ENCODE data around the gene PCGF3. TPM values are rescaled to one million over a fixed set of nuclear protein-coding genes. Genes with fewer than 3 reads are reported as not detected.

The PCGF3 gene
- total RNA-seq, 2 donors from 2014 or later = 21.4 to 26.6 TPM

DNA sequence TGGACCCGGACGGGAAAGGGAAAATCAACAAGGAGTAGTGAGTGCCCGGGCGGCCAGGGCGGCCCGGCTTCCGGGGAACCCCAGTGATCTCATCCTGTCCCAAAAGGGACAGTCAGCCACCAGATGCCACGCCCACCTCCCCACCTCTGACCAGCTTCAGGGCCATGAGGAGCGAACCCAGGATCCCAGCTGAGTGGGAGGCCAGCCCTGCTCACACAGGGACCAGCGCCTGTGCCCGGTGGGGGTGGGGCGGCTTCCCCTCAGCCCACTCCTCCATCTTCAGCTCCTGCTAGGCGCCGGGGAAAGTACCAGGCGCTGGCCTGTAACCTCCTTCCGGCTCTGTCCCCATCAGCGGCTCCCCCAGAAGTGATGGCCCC, 25.1 kb upstream of the PCGF3 start:
- DNase-seq (no peak), ATAC-seq (no peak)

GRCh38 chr4:680928-681645, 24.5 kb upstream of the PCGF3 start:
- DNase-seq (peak; percentile 83), ATAC-seq (peak; percentile 47 to 51)
- intact Hi-C loops (cut with DNase I) = no loop called here

More for the DNA sequence above, 25.1 kb upstream of the PCGF3 start:
- intact Hi-C loops (cut with DNase I) = no loop called here

GRCh38 chr4:681736-682451, 23.7 kb upstream of the PCGF3 start:
- DNase-seq (no peak), ATAC-seq (peak in 1 of 2 donors; percentile 0)
- intact Hi-C loops (cut with DNase I) = no loop called here

DNA sequence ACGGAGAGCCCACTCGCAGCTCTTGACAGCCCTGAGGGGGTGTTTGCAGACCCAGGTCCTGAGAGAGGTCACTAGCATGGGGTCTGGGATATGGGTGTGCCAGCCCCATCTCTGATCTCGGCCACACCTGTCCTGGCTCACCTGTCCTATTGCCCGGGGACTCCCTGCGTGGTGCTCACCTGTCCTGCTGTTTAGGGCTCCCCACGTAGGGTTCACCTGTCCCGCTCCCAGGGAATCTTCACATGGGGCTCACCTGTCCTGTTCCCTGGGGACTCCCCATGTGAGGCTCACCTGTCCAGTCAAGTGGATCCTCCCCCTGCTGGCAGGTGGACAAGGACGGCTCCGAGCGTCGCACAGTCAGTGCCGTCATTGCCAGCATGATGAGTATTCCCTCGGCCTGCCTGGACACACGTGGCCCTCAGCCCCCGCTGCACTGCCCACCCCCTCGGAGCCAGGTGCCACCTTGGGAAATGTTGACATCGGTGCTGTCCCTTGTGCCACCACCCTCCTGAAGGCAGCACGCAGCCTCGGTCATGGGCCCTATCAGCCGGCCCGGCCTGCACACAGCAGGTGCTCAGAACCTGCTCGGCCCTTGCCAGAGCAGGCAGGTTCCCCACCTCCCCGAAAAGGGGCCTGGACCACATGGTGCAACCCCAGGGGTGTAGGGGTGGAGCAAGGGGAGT, 23.0 kb upstream of the PCGF3 start:
- intact Hi-C loops (cut with DNase I) = no loop called here
- no peak for DNase-seq
- no peak for ATAC-seq

GRCh38 chr4:683247-683897, 22.3 kb upstream of the PCGF3 start:
- ATAC-seq (no peak), DNase-seq (no peak)
- intact Hi-C loops (cut with DNase I) = no loop called here

GRCh38 chr4:683982-684622, 21.5 kb upstream of the PCGF3 start:
- intact Hi-C loops (cut with DNase I) = no loop called here
- ATAC-seq (peak; percentile 4 to 28), DNase-seq (peak; percentile 83)

DNA sequence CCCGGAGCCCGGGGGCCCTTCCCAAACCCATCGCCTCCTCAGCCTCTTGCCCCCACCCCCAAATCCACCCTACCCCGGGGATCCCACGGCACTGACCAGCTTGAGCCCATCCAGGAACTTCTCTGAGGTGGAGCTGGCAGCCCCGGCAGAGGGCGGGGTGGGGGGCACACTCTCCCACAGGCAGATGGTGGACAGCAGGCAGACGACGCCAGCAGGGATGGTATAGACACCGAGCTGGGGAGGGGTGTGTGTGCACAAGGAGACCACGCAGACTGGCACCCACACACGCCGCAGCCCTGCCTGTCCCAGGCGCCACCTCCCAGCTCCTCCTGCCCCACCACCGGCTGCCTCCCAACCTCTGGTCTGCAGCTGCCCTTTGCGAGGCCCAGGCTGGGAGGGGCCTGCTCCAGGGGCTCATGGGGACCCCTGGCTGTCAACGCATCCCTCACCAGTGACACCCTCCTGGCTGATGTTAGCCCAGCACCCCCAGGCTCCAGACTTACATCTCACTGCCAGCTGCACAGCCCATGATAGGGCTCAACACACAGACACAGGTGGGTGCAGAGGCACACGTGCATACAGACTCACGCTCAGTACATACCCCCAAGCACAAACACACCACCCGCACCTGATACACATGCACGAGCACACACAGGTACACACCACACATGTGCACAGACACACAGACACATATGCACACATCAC, 20.9 kb upstream of the PCGF3 start:
- ATAC-seq (no peak), DNase-seq (no peak)

DNA sequence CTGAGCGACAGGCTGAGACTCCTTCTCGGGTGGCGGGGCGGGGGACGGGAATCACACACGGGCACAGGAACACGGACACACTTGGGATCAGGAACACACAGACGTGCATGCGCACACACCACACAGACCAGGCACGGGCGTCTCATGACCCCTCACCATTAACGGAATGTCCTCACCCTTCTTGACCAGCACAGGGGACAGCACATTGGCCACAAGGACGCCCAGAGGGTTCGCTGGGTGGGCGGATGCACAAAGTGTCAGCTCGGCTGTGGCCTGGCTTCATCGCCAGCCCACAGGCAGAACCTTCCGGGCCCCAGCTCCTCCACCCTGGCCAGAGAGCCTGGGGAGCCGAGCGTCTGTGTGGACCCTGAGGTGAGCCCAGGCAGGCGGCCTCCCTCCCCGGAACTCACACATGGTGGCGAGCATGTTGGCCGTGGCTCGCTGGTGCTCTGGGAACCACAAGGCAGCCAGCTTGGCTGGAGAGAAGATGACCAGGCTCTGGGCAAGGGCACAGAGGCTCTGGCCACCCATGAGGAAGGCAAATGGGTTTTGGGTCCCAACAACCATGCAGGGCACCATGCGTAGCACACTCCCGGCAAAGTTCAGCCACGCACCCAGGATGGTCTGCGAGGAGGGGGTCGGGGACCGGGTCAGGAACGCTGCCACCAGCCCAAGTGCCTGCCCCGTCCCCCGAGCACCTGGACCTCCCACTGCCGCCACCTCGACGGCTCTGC, 19.8 kb upstream of the PCGF3 start:
- DNase-seq = no peak
- intact Hi-C loops (cut with DNase I) = no loop called here
- ATAC-seq = no peak

More for the DNA sequence above, 20.9 kb upstream of the PCGF3 start:
- intact Hi-C loops (cut with DNase I) = no loop called here

GRCh38 chr4:686413-687040, 19.1 kb upstream of the PCGF3 start:
- ATAC-seq = no peak
- intact Hi-C loops (cut with DNase I) = no loop called here

DNA sequence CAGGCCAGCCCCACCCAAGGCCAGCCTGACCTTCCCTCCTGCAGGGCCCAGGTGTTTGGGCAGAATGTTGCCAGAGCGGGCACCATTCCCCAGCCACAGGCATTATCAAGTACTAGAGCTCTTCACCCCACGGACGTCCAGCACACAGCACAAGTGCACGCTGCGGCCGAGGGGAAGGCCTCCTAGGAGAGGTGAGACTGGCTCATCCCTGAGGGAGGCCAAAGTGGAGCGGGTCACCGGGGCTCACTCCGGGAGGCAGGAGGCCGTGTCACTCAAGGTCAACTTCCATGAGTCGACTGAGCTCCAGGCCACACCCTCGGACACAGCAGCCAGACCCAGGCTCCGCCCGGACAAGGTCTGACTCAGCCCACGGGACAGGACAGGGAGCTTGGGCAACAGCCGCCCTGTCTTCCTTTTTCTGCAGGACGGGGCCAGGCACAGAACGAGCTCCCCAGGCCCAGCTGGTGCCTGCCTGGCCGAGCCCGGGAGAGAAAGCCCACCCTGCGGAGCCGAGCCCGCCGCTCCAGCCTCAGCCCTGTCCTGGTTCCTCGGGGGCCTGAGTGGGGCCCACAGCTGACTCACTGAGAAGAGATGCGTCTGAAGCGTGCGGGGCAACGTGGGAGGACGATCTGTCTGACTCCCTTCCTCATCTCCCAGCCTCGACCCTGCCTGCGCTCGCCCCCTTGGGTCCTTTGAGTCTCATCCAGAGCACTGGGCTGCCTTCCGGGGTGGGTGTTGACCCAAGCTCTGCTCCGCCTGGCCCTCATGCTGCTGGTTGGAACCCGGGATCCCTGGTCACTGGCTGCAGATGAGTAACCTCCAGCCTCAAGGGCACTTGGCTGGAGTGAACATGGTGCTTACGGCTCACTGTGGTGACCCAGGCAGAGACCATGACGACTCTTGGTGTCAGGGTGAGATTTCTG, 18.3 kb upstream of the PCGF3 start:
- intact Hi-C loops (cut with DNase I) = no loop called here
- ATAC-seq (peak; percentile 78 to 85), DNase-seq (peak; percentile 93)

More at GRCh38 chr4:686413-687040, 19.1 kb upstream of the PCGF3 start:
- no peak for DNase-seq

GRCh38 chr4:687971-688853, 17.4 kb upstream of the PCGF3 start:
- ATAC-seq = peak; percentile 1 to 3
- no peak for DNase-seq
- intact Hi-C loops (cut with DNase I) = no loop called here

DNA sequence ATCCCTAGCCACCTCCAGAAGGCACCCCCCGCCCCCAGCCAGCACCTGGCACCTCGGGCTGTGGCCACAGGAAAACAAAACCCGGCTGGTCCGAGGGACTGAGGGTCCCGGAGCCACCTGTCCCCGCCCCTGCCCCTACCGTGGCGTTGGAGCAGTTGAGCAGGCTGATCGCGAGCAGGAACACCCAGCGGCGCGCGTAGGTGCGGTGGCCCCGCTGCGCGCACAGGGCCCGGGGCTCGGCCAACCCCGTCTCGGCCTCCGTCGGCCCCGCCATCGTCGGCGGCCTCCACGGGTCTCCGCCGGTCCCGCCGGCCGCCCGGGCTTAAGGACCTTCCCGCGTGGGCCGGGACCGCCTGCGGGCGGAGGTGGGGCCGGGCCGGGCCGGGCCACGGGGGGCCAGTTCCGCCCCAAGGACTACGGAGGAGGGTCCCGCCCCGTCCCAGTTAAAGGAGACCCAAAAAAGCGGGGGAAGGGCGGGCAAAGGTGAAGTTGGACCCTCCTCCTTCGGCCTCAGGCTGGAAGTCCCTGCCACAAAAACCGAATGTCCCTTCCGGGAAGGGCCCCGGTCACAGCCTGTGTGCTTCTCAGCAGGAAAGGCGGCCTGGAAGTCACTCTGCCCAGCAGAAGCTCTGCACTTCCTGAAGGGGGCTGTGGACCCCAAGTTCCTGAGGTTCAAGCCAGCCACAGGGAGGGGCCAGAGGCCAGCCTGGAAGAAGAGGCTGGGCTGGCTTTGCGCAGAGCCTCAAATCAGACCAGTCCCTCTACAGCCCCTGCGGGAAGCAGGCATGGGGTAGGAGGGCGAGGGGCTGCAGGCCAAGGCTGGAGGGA, 16.6 kb upstream of the PCGF3 start, which contains the start of gene SLC49A3:
SLC49A3 (minus strand) TSS at position 298 of the 828 bp plus-strand sequence; CDS start at position 274, 24 bp downstream.
- intact Hi-C loops (cut with DNase I) = no loop called here
- DNase-seq = peak; percentile 66
- ATAC-seq = peak; percentile 20 to 50

DNA sequence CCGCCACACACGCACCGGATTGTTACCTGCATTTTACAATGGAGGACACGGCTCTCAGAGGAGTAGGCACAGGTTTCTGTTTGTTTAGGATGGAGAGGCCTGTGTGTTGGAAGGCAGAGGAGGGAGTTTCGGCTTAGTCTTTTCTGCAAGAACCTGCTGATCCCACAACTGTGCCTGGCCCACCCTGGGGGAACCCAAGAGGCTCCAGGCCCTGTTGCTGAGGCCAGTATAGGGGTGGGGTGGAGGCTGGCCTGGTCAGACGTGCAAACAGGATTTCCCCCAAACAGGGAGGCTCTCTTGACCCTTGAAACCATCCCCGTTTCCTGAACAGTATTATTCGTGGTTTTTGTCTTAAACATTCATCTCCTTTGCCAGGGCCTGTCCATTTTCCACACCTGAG, 15.9 kb upstream of the PCGF3 start:
- ATAC-seq = no peak
- intact Hi-C loops (cut with DNase I) = no loop called here
- DNase-seq = no peak

DNA sequence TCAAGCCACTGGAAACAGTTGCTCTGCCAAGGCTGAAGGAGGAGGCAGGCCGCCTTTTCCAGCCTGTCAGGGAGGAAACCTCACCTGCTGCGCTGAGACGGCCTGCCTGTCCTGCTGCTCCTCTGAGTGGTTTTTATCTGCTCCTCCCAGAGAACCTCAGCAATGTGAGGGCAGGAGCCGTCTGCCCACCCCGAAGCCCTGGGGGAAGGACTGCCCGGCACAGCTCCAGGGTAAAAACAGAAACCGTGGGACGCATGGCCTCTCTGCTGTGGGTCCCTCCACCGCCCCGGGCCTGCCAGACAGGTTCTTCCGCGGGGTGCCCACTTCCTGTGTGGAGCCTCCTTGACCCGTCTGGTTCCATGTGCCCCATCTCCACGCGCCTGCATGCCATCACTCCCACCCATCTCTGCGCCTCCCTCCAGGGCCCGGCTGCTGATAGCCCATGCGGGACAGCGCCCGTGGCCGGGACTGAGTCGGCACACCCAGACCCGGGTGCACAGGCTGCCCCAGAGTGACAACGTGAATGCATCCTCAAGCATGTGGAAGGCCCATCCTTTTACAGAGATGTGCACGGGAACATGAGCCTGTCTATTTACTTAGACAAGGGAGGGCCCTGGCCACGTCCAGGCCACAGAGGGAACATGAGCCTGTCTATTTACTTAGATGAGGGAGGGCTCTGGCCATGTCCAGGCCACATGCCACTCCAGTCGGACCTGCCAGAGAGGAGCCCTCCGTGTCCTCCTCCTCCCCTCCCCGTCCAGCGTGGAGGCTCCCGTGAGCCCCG, 12.7 kb upstream of the PCGF3 start:
- ATAC-seq (no peak), DNase-seq (no peak)
- intact Hi-C loops (cut with DNase I) = no loop called here

Data from left cardiac atrium (tissue), 4 donors.